ENCODE measurements around the gene TTC23L.
"Not testable (repeated sequence)": the region's sequence is repeated elsewhere in the genome, so short reads cannot be mapped to it uniquely, and the experiment has no call there.

TTC23L gene, protein sequence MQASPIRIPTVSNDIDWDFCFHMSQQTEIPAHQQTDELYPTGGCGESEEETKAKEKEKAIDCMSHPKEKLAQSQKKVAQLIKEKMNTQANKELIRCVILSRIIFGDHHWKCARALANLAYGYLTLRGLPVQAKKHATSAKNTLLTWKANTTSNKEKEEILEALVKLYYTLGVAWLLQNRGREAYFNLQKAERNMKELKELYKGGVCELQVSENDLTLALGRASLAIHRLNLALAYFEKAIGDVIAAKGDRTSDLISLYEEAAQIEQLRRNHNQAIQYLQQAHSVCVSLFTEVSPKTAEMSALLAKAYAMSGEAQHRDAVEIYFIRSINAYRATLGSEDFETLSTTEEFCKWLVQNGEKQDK

GRCh38 chr5:34838785-34839714 lies at the start of gene TTC23L:
Gene TTC23L, plus strand, starts transcription at chr5:34839164. Its CDS starts 1,508 bp downstream, at chr5:34840672.
- DNase-seq, result peak; percentile 79

- DNase-seq, result no peak
Observed at GRCh38 chr5:34789639-34790038, 49.3 kb upstream of the TTC23L start.

- no peak for DNase-seq
Observed at GRCh38 chr5:34790069-34790468, 48.9 kb upstream of the TTC23L start.

DNA sequence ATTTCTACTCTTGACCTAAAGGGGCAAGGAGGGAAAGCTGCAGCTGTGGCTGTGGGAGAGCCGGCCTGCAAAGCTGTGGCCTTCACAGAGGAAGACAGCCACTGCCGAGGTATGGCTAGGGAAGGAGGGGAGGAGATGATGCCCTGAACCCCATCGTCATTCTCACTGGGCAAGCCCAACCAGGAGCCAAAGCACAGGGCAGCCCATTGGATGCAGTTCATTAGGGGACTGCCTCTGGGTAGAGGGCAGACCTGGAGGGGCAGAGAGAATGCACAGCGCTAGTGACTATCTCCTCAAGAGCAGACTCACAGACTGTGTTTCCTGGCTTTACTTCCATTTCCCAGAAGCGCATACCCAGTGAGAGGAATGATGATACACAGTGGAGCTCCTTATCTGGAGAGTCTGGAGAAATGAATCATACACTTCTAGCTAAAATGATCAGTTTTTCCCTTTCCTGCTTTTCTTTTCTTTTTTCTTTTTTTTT lies 47.2 kb upstream of the TTC23L start:
- no peak for DNase-seq

DNA sequence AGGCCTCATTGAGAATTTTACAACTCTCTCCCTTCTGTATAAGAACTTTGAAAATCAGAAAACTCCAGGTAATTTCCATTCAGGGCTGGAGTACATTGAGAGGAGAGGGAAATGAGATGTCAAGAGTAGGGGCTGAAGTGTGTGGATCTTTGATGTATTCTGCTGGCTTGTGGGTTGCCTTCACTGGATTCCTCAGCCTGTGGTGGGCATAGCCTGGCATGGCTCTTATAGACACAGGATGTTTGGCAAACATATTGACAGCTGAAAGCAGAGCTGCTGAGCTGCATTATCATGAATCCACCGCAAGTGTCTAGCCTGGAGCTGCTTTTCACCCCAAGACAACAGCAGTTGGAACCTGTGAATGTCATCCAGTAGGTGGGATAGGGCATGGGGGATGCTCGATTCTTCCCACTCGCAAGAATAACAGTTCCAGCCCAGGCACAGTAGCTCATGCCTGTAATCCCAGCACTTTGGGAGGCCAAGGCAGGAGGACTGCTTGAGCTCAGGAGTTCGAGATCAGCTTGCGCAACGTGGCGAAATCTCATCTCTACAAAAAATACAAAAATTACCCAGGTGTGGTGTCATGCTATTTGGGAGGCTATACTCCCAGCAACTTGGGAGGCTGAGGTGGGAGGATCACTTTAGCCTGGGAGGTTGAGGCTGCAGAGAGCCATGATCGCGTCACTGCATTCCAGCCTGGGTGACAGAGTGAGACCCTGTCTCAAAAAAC lies 36.0 kb upstream of the TTC23L start:
- DNase-seq, result no peak

GRCh38 chr5:34803974-34804732 lies 34.8 kb upstream of the TTC23L start:
- DNase-seq, result no peak

DNA sequence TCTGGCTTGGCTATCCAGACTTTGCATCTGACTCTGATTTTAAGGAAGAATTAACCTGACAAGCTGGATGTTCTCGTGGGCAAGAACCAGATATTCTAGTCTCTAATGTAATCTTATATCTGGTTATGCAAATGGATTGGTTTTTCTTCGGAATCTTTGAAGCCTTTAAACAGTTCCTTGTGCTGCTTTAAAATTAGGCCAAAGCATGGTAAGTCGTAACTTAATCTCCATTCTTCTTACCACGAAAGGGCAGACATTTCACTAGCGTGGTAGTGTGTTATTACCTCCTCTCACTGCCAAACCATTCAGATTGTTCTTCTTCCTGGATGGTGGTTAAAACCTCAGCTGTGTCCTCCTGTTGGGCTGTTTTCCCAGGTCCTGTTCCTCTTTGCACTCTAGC lies 34.1 kb upstream of the TTC23L start:
- DNase-seq, result no peak

DNA sequence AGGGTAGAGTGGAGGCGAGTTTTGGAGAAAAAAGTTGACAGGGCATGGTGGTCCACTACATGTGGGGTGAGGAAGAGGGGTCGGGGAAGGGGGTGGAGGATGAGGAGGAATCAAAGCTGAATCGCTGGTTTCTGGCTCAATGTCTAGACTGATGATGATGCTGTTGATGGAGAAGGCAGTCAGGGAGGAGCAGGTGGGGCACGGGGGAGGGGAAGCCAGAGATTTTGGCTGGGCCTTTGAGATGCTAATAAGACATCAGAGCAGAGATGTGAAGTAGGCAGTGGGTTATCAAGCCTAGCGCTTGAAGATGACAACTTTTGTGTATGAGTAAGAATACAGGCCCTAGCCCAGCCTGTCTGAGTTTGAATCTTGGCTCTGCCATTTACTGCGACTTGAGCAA lies 32.4 kb upstream of the TTC23L start:
- no peak for DNase-seq

DNA sequence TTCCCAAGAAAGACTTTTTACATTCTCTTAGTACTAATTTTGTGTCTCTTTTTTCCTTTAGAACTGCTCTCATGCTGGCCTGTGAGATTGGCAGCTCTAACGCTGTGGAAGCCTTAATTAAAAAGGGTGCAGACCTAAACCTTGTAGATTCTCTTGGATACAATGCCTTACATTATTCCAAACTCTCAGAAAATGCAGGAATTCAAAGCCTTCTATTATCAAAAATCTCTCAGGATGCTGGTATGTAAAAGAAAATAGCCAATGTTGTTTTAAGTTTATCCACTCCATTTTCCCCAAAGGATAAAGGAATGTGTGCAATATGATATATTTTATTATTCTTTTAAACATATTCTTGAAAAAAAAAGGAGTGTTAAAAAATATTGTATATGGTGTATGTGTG lies 27.3 kb upstream of the TTC23L start:
- no peak for DNase-seq

GRCh38 chr5:34813509-34813908 lies 25.5 kb upstream of the TTC23L start:
- no peak for DNase-seq

DNA sequence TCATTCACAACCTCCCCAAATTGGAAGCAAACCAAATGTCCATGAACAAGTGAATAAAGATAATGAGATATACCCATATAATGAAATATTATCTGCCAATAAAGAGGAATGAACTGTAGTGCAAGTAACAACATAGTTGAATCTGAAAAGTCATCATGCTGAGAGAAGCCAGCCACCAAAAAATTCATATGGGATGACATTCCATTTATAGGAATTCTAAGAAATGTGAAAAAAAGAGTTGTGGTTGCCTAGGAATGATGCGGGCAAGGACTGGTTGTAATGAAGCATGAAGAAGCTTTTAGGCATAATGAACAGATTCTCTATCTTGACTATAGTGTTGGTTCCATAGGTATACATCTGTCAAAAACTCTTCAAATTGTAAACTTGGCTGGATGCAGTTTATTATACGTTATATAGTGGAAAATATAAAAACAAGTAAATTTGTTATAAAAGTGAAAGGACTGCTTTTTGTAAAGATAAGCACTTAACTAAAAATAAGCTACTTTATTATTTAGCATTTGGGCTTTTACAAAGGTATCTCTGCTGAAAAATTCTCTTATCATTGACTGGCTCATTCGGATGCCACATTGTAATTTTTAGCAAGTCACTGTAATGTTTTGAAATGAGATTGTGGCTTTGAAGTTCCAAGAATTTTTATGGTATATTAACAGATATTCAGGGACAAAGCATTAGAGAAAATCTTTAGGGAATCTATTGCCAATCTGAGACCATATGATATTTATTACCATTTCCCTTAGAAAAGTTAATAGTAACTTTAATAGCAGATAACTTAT lies 21.2 kb upstream of the TTC23L start:
- no peak for DNase-seq

DNA sequence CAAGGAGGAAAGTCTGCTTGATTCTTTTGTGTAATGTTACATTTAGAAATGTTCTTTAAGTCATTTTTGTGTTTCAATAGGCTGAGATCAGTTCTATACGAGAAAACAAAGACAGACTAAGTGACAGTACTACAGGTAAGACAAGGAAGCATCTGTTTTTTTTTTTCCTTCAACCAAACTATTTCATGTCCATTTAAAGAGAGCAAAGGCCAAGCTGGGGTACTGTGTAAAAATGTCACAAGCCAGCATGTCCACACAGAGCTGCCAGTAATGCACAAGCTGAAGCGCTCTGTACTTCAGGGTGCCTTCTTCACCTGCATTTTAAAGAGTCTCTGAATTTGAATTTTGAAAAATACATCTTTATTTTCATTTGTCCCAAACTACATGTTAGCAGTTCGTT lies 20.2 kb upstream of the TTC23L start:
- DNase-seq, result no peak

DNA sequence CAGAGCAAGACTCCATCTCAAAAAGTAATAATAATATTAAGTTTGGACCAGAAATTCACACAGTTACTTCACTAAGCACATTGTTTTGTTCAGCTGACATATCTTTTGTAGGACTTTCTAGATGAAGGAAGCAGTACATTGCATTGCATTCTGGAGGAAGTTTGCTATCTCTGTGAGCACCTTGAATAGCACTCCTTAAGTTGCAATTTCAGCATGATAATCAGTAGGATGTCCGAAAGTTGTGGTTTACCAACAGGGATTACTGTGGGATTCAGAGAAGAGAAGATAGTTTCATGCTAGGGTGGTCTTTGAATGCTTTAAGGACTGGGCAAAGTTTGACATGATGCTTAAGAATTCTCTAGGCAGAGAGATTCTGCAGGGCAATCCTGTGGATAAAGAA lies 18.4 kb upstream of the TTC23L start:
- no peak for DNase-seq

GRCh38 chr5:34822956-34823715 lies 15.8 kb upstream of the TTC23L start:
- DNase-seq, result no peak

GRCh38 chr5:34826347-34826746 lies 12.6 kb upstream of the TTC23L start:
- DNase-seq, result no peak

DNA sequence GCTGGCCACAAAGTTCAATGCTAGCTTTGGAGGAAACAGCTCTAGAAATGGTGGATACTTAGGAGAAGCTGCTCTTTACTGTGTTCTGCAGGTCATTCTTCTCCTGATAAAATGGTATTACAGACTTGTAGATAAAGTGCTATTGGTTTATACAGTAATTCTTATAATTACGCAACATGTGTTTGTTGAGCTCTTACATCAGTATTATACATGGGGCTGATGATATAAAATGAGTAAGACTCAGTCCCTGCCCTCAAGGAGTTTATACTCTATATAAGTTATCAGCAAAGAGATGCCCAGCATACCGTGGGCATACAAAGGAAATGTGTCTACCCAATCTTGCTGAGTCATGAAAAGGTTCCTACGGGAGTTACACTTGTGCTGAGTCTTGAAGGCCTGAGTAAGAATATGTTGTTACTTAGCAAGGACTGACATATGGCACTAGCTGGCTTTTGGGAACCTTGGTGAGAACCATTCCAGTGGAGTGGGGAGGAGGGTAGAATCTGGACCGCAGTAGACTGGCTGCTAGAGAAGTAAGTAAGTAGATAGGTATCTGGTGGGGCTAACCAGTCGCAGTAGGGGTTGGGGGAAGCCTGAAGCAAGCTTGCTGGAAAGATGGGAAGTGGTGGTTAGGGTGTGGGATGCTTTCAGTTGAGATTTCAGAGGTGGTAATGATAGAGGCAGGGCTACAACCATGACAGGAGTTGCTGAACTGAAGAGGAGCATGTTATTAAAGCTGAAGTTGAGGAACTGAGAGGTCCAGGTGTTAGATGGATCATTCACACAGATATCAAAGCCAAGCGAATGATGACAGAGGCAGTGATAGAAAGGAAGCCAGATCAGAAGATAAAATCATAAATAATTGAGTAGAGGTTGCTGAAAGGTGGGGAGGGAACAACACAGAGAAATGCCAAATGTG lies 11.1 kb upstream of the TTC23L start:
- DNase-seq, result no peak

DNA sequence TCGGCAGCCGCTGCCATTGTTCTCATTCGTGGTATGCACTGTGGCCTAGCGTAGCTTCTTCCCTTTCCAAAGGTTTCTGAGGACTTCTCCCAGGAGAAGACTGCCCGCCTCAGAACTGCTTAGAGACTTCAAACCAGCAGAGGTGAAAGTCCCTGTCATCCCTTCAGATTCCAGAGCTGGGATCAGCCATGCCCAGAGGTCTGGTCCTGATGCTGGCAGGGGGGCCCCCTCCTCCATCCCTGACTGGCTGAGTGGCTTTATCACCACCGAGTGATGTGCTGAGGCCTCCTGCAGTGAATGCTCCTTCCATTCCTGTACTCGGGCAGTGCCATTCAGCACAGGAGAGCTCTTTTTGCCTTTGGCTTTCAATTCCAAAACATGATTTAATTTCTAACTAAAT lies 8.1 kb upstream of the TTC23L start:
- DNase-seq, result not testable (repeated sequence)

DNA sequence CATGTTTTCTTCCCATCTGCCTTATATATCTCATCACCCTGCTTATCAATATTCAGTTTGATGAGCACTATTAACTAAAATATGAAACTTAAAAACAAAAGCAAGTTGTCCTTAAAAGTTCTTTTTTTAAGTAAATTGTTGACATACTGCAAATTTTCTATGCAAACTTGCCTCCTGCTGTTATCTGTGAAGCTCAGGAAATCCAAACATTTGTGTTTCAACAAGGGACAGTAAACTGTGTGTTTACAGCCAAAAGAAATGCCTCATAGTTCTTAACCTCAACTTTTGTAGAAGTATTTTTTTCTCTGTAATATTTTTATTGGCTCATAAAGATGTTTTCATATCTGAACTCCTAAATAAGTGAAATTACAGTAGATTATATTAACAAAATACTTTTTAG lies 7.7 kb upstream of the TTC23L start:
- no peak for DNase-seq

- no peak for DNase-seq
Observed at GRCh38 chr5:34832568-34832967, 6.4 kb upstream of the TTC23L start.

DNA sequence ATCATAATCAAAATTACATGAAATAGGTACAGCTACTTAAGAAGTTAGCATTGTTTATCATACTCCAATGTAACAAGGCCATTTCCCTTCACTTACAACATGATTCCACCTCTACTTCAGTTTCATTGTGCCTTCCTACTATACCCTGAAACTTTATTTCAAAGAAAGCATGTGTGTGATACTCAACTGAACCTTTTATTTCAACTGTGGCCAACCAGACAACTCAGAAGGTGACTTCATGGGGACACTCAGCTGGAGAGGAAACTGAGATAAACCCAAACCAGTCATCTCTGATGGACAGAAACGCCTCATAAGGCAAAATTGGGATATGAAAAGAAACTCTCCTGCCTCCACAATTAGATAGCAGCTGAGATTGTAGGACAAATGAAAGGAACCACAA lies 5.9 kb upstream of the TTC23L start:
- no peak for DNase-seq
